ENCODE results near the gene MUC5B.

The MUC5B gene

GRCh38 chr11:1285316-1285744 is 62.5 kb downstream of the MUC5B start:
- no peak for DNase-seq
- intact Hi-C loops (cut with DNase I), result no loop called here

GRCh38 chr11:1285876-1286275 is 63.0 kb downstream of the MUC5B start:
- DNase-seq, result no peak
- intact Hi-C loops (cut with DNase I), result no loop called here

- DNase-seq, result peak in 1 of 42 donors; percentile 10
- intact Hi-C loops (cut with DNase I), result no loop called here
These were observed 65.1 kb downstream of the MUC5B start for GRCh38 chr11:1287928-1288327.

- DNase-seq, result peak in 2 of 42 donors; percentile 1 to 24
These were observed 65.7 kb downstream of the MUC5B start for GRCh38 chr11:1288426-1289151.

GRCh38 chr11:1289211-1289935 is 66.5 kb downstream of the MUC5B start:
- intact Hi-C loops (cut with DNase I), result no loop called here
- DNase-seq, result peak in 3 of 42 donors; percentile 1 to 18 (median 16)

More at GRCh38 chr11:1288426-1289151, 65.7 kb downstream of the MUC5B start:
- intact Hi-C loops (cut with DNase I), result no loop called here

- intact Hi-C loops (cut with DNase I), result no loop called here
- DNase-seq, result peak in 11 of 42 donors; percentile 3 to 25 (median 17)
These were observed 67.5 kb downstream of the MUC5B start for GRCh38 chr11:1290052-1291040.

GRCh38 chr11:1291295-1292017 is 68.6 kb downstream of the MUC5B start:
- intact Hi-C loops (cut with DNase I), result no loop called here

GRCh38 chr11:1292018-1292643 is 69.3 kb downstream of the MUC5B start:
- peak in 21 of 42 donors; percentile 15 to 71 (median 38) for DNase-seq
- intact Hi-C loops (cut with DNase I), result no loop called here

More at GRCh38 chr11:1291295-1292017, 68.6 kb downstream of the MUC5B start:
- peak in 12 of 42 donors; percentile 2 to 26 (median 10) for DNase-seq

- intact Hi-C loops (cut with DNase I), result no loop called here
- DNase-seq, result peak in 10 of 42 donors; percentile 0 to 25 (median 12)
These were observed 70.1 kb downstream of the MUC5B start for GRCh38 chr11:1292644-1293618.

- intact Hi-C loops (cut with DNase I), result no loop called here
- peak in 17 of 42 donors; percentile 6 to 69 (median 46) for DNase-seq
These were observed 70.8 kb downstream of the MUC5B start for GRCh38 chr11:1293619-1294015.

GRCh38 chr11:1295086-1295485 is 72.2 kb downstream of the MUC5B start:
- DNase-seq, result peak in 9 of 42 donors; percentile 0 to 25 (median 8)
- intact Hi-C loops (cut with DNase I), result no loop called here

- intact Hi-C loops (cut with DNase I), result no loop called here
- peak in 7 of 42 donors; percentile 8 to 36 (median 12) for DNase-seq
These were observed 72.7 kb downstream of the MUC5B start for GRCh38 chr11:1295591-1295990.

GRCh38 chr11:1296287-1296686 is 73.4 kb downstream of the MUC5B start:
- DNase-seq, result peak in 6 of 42 donors; percentile 1 to 32 (median 8)
- intact Hi-C loops (cut with DNase I), result no loop called here

GRCh38 chr11:1297011-1297575 is 74.2 kb downstream of the MUC5B start:
- peak in 11 of 42 donors; percentile 5 to 30 (median 15) for DNase-seq
- intact Hi-C loops (cut with DNase I), result no loop called here

GRCh38 chr11:1297576-1298473 is 75.0 kb downstream of the MUC5B start:
- intact Hi-C loops (cut with DNase I), result no loop called here
- peak in 11 of 42 donors; percentile 5 to 45 (median 24) for DNase-seq
